ENCODE measurements around the gene KLHL35.
A peak's percentile ranks its signal among the peaks of the same experiment; 100 is the strongest.
"Not testable (repeated sequence)": the region's sequence is repeated elsewhere in the genome, so short reads cannot be mapped to it uniquely, and the experiment has no call there.

Gene KLHL35

DNA sequence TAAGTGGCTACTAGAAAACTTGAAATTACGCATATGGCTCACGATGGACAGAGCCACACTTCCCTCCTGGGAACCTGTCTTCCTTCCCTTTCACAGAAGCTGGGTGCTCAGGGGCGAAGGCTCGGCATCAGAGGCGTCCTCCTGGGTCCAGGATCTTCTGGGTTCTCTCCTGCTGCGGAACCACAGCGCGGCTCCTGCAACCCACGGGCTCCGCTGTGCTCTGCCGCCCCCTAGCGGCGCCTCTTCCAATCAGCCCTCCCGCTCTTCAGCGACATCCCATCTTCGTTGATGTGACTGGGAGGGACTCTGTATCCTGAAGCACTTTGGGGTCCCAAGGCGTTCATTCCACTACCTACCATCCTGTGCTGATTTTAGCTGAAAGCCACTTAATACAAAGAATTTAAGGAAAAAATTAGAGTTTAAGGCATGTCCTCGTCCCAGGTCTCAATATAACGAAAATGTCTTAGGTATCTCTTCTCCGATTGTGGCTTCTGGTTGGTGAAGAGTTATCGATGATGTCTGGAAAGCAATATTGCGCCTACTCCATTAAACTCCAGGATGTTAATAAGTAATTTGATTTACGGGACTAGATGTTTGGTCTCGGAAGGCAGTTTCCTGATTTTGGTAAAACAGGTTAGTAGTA lies 48.4 kb downstream of the KLHL35 start:
- DNase-seq (ENCODE audit: low spot score): no peak
- Histone ChIP-seq H3K27ac (no peak overlapping the region), H3K4me3 (no peak overlapping the region)
- TF ChIP-seq, protein P1, sequence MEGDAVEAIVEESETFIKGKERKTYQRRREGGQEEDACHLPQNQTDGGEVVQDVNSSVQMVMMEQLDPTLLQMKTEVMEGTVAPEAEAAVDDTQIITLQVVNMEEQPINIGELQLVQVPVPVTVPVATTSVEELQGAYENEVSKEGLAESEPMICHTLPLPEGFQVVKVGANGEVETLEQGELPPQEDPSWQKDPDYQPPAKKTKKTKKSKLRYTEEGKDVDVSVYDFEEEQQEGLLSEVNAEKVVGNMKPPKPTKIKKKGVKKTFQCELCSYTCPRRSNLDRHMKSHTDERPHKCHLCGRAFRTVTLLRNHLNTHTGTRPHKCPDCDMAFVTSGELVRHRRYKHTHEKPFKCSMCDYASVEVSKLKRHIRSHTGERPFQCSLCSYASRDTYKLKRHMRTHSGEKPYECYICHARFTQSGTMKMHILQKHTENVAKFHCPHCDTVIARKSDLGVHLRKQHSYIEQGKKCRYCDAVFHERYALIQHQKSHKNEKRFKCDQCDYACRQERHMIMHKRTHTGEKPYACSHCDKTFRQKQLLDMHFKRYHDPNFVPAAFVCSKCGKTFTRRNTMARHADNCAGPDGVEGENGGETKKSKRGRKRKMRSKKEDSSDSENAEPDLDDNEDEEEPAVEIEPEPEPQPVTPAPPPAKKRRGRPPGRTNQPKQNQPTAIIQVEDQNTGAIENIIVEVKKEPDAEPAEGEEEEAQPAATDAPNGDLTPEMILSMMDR (IDR thresholded peaks at IDR 0.05): peak; percentile 95

DNA sequence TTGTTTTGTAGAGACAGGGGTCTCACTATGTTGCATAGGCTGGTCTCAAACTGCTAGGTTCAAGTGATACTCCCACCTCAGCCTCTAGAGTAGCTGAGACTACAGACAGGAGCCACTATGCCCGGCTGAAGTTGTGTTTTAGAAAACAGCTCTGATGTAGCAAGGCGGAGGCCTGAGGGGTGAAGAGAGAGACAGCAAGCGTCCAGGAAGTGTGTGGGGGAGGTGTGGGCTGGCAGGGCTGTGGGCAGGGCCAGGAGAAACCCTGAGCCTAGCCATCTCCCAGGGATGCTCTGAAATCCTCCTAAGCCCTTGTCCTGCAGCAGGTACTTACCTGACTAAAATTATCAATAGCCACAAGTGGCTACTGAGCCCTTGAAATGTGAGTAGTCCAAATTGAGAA lies 49.8 kb downstream of the KLHL35 start:
- no peak overlapping the region for H3K27ac ChIP-seq
- TF ChIP-seq, protein P1 (IDR thresholded peaks at IDR 0.05): no peak
- no peak overlapping the region for H3K4me3 ChIP-seq
- DNase-seq (ENCODE audit: low spot score): no peak

DNA sequence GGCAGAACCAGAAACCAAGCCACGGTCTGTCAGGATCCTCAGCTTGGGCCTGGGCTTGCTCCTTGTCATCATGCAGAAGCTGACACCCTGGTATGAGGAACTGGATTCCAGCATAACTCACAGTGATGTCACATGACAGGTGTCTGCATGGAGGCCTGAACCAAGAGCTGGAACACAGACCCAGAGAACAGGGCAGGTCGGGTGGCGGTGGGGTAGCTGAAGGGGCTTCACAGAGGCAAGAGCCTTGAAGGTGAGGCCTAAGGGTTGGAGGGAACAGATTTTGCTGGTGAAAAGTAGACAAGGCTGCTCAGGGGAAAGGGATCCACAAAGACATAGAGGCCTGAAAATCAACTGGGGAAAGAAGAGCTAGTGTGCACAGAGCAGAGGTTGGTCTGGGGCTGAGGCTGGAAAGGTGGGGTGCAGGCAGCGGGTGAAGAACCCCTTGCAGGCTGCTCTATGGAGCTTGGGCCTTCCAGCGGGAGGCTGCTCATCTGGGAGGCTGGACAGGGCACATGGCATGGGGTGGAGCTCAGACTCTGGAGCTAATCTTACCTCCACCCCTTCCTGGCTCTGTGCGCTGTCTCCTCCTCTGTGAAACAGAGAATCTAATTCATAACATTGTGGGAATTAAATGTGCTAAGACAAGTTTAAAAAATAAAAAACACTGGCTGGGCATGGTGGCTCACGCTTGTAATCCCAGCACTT lies 52.1 kb downstream of the KLHL35 start:
- H3K27ac ChIP-seq: no peak overlapping the region
- TF ChIP-seq, protein P1 (IDR thresholded peaks at IDR 0.05): no peak
- no peak for DNase-seq (ENCODE audit: low spot score)
- H3K4me3 ChIP-seq: no peak overlapping the region

DNA sequence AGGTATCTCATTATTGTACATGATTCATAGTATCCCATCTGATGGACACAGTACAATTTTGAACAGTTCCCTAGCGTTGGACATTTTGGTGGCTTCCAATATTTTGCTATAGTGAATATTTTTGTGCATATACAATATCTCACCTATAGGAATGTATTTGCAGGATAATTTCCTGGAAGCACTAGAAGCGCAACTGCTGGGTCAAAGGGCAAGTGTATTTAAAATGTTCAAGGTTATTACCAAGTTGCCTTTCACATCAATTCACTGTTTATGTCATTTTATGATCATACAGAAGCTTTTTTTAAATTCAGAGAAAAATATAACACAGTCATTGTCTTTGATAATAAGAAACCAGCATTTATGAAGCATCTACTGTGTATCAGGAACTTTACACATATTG lies 52.8 kb downstream of the KLHL35 start:
- H3K4me3 ChIP-seq: no peak overlapping the region
- no peak for DNase-seq (ENCODE audit: low spot score)
- TF ChIP-seq, protein P1 (IDR thresholded peaks at IDR 0.05): no peak
- no peak overlapping the region for H3K27ac ChIP-seq

DNA sequence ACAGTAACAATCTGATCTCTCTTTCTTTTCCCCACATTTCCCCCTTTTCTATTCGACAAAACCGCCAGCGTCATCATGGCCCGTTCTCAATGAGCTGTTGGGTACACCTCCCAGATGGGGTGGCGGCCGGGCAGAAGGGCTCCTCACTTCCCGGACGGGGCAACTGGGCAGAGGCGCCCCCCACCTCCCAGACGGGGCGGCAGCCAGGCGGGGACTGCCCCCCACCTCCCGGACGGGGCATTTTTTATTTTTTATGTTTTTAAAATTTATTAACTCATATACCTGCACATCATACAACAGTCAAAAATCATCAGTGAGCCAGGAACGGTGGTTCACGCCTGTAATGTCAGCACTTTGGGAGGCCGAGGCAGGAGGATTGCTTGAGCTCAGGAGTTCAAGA lies 54.2 kb downstream of the KLHL35 start:
- H3K4me3 ChIP-seq; H3K27ac ChIP-seq; DNase-seq (ENCODE audit: low spot score): not testable (repeated sequence)

DNA sequence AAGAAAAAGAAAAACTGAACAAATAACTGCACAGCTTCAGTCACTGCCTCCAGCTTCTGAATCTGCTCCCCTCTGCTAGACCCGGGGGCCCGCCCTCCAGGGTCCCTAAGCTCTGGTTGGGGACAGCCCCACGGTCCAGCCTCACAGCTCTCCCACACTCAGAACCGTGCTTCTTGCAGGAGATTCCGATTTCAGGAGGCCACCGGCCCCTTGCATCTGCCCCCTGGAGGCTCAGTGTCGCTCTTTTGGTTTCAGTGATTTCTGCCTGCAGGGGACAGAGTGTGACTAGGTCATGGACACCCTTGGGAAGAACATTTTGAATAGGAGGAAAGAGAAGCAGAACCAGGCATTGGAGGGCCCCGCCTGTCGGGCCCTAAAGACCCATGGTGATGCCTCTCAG lies 56.8 kb downstream of the KLHL35 start:
- Histone ChIP-seq H3K4me3 (no peak overlapping the region), H3K27ac (no peak overlapping the region)
- TF ChIP-seq, protein P1 (IDR thresholded peaks at IDR 0.05): no peak
- DNase-seq (ENCODE audit: low spot score): no peak

DNA sequence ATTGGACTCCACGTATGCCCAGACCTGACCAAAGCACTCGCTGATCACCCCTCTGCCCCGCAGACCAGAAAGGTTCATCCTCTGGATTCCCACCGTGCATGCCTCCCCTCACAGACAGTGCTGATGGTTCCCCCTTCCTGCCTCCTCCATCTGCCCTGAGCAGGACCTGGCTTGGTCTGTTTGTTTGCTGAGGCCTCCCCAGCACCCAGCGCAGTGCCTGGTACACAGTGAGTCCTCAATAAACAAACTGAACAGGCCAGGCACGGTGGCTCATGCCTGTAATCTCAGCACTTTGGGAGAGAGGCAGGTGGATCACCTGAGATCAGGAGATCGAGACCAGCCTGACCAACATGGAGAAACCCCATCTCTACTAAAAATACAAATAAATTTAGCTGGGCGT lies 57.4 kb downstream of the KLHL35 start:
- TF ChIP-seq, protein P1 (IDR thresholded peaks at IDR 0.05): no peak
- Histone ChIP-seq H3K4me3 (no peak overlapping the region), H3K27ac (no peak overlapping the region)
- DNase-seq (ENCODE audit: low spot score): no peak

Data from coronary artery (tissue), 2 donors.